Activated T-cell treated with anti-CD3 and anti-CD28 coated beads, Interleukin-2, amount 50 U/mL, for 1 hour (primary cell): ENCODE measurements around the gene CDC16.
A peak's percentile ranks its signal among the peaks of the same experiment; 100 is the strongest.

Experiments used
- DNase-seq: peaks from one replicate; pipeline ENCODE4 v3.0.0-alpha.2; 2020

CDC16 gene

GRCh38 chr13:114304346-114305034, 69.8 kb downstream of the CDC16 start:
- no peak for DNase-seq

- no peak for DNase-seq
Observed at GRCh38 chr13:114309086-114309485, 74.4 kb downstream of the CDC16 start.

GRCh38 chr13:114309806-114310410, 75.2 kb downstream of the CDC16 start:
- no peak for DNase-seq

- DNase-seq: no peak
Observed at GRCh38 chr13:114310956-114311355, 76.3 kb downstream of the CDC16 start.

- no peak for DNase-seq
Observed at GRCh38 chr13:114311387-114311786, 76.7 kb downstream of the CDC16 start.

GRCh38 chr13:114311908-114312307, 77.2 kb downstream of the CDC16 start:
- DNase-seq: no peak

GRCh38 chr13:114313061-114313860, 78.6 kb downstream of the CDC16 start:
- no peak for DNase-seq

- DNase-seq: peak; percentile 90
Observed at GRCh38 chr13:114314074-114314912, 79.6 kb downstream of the CDC16 start, which contains the start of gene CHAMP1. Gene CHAMP1 (plus strand): TSS chr13:114314503. CDS start chr13:114323843, 9,340 bp downstream.

DNA sequence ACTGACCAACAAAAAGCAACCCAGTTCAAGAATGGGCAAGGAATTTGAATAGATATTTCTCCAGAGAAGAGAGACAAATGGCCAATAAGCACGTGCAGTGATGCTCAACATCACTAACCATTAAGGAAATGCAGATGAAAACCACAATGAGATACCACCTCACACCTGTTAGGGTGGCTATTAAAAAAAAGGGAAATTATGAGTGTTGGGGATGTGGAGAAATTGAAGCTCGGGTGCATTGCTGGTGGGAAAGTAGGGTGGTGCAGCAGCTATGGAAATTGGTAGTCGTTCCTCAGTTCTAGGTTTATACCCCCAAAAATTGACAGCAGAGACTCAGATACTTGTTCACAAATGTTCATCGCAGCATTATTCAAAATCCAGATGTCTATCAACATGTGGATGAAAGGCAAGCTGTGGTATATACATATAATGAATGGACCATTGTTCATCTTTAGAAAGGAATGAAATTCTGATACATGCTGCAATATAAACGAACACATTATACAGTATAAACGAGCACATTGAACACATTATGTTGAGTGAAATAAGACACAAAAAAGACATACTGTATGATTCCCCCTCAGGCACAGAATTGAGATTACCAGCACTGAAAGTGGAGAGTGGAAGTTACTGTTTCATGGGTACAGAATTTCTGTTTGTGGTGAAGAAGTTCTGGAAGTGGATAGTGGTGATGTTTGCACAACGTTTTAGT, 80.5 kb downstream of the CDC16 start:
- DNase-seq: no peak

DNA sequence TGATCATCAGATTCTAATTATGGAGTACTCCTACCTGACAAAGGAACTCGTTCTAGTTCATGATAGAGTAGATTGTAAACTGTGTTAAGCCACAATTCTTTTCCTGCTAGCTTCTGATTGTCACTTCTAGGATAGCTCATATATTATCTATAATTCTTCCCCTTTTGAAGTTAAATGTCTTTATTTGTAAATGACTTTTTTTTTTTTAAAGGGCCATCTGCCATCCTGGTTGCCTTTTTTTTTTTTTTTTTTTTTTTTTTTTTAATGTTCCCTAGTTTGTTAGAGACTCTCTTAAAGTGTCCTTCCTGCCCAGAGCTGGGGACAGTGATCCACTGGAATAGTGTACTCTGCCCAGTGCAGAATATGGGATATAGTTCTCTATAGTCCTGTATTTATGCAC, 83.9 kb downstream of the CDC16 start:
- DNase-seq: no peak

GRCh38 chr13:114319441-114319913, 84.8 kb downstream of the CDC16 start:
- DNase-seq: no peak

DNA sequence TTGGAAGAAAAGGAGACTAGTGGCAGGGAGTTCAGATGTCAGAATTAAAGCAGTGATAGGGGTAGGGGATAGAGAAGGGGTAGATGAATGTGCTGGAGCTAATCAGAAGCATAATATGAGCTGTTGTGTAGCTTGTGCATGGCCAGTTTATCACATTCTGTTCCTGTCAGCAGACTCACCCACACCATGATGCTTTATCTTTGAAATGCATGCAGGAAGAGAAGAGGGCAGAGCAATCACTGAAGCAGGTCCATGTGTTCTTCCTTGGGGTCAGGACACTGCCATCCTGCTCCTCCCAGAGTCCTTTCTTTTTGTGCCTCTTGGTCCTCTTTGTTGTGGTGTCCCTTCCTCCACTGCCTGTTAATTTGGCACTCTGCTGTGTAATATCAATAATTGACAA, 85.4 kb downstream of the CDC16 start:
- no peak for DNase-seq

DNA sequence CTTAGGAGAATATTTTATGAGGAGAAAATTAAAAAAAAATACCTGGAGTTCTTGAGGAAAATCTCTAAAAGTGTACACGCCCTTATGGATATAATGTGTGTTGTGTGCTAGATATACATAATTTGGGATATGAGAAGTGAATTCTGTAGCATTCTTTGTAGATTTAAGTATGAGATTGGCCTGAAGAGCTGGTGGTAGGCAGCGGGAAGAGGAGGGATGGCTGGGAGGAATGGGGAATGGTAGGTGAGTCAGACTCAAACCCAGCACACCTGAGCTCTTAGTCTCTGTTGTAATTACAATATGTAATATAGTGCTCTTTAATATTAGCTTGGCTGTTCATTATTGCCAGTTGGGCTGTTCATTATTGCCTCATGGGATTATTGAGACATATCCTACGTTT, 86.6 kb downstream of the CDC16 start:
- DNase-seq: no peak
